Upper lobe of left lung (tissue), 4 donors: ENCODE measurements around the gene ANO4.

Source experiments
- POLR2A ChIP-seq, 4 donors: fragments of 450-650 bp; IDR thresholded peaks; one replicate each; pipeline ENCODE4 v1.5.1; 2016 to 2017; ENCODE audit warnings: antibody characterized with exemption in 4 of 4, mild to moderate bottlenecking in 2 of 4
- POLR2AphosphoS5 ChIP-seq, 2 donors: sonication (generic); formaldehyde crosslinking; IDR thresholded peaks; one replicate each; pipeline ENCODE4 v1.5.1; 2017; ENCODE audit warnings: antibody characterized with exemption in 2 of 2
- TF ChIP-seq, protein P1 (sequence below), 6 experiments: fragments of 450-650 bp in 4 of 6; fragments of 200-600 bp in 2 of 6; sonication (generic) in 2 of 6; IDR thresholded peaks; one replicate each; pipeline ENCODE4 v1.5.1; 2016 to 2019; ENCODE audit warnings: antibody characterized with exemption in 6 of 6

DNA sequence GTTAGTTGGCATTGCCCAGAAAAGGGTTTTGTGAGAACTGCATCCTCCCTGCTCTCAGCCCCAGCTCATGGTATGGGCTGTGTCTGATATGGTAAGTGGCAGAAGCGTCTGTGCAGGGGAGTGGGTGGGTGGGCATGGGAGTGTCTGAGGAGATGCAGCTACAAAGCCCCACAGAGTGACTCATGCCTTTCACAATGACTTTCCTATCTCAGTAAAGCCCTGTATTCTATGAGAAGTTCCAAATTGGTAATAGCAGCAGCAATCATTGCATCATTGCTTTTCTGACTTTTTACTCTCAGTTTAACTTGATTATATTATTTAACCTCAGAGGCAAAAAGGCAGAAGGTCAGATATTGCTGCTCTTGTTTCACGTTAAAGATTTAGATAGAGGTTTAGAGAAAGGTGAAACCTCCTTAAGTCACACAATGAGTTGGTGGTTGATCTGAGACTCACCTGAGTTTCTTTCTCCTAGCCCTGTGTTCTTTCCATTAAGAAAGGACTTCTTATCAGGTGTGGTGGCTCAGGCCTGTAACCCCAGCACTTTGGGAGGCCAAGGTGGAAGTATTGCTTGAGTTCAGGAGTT, 243.8 kb downstream of the ANO4 start:
- TF ChIP-seq POLR2AphosphoS5 (IDR thresholded peaks at IDR 0.05) (no peak), POLR2A (IDR thresholded peaks at IDR 0.05) (no peak)
- TF ChIP-seq, protein P1, sequence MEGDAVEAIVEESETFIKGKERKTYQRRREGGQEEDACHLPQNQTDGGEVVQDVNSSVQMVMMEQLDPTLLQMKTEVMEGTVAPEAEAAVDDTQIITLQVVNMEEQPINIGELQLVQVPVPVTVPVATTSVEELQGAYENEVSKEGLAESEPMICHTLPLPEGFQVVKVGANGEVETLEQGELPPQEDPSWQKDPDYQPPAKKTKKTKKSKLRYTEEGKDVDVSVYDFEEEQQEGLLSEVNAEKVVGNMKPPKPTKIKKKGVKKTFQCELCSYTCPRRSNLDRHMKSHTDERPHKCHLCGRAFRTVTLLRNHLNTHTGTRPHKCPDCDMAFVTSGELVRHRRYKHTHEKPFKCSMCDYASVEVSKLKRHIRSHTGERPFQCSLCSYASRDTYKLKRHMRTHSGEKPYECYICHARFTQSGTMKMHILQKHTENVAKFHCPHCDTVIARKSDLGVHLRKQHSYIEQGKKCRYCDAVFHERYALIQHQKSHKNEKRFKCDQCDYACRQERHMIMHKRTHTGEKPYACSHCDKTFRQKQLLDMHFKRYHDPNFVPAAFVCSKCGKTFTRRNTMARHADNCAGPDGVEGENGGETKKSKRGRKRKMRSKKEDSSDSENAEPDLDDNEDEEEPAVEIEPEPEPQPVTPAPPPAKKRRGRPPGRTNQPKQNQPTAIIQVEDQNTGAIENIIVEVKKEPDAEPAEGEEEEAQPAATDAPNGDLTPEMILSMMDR (IDR thresholded peaks at IDR 0.05): no peak
